ENCODE measurements around the gene USB1.

The USB1 gene

GRCh38 chr16:58000706-58001676 is at the start of gene USB1:
TSS of gene USB1 (plus strand) at chr16:58001407. CDS start at chr16:58001484, 77 bp downstream.
- DNase-seq (ENCODE audit: low spot score), result peak; percentile 95

- DNase-seq (ENCODE audit: low spot score), result no peak
Observed at GRCh38 chr16:57952909-57953308, 48.3 kb upstream of the USB1 start.

- DNase-seq (ENCODE audit: low spot score), result no peak
Observed at GRCh38 chr16:57953857-57954256, 47.4 kb upstream of the USB1 start.

GRCh38 chr16:57955572-57956188 is 45.5 kb upstream of the USB1 start:
- no peak for DNase-seq (ENCODE audit: low spot score)

- DNase-seq (ENCODE audit: low spot score), result no peak
Observed at GRCh38 chr16:57956270-57956808, 44.9 kb upstream of the USB1 start.

GRCh38 chr16:57956924-57957672 is 44.1 kb upstream of the USB1 start:
- DNase-seq (ENCODE audit: low spot score), result no peak

GRCh38 chr16:57957673-57958392 is 43.4 kb upstream of the USB1 start:
- DNase-seq (ENCODE audit: low spot score), result no peak

GRCh38 chr16:57958544-57958943 is 42.7 kb upstream of the USB1 start:
- no peak for DNase-seq (ENCODE audit: low spot score)

GRCh38 chr16:57959121-57959520 is 42.1 kb upstream of the USB1 start:
- no peak for DNase-seq (ENCODE audit: low spot score)

GRCh38 chr16:57959804-57960203 is 41.4 kb upstream of the USB1 start:
- no peak for DNase-seq (ENCODE audit: low spot score)

- no peak for DNase-seq (ENCODE audit: low spot score)
Observed at GRCh38 chr16:57960310-57960709, 40.9 kb upstream of the USB1 start.

- no peak for DNase-seq (ENCODE audit: low spot score)
Observed at GRCh38 chr16:57960826-57961472, 40.3 kb upstream of the USB1 start.

- no peak for DNase-seq (ENCODE audit: low spot score)
Observed at GRCh38 chr16:57961538-57961937, 39.7 kb upstream of the USB1 start.

- no peak for DNase-seq (ENCODE audit: low spot score)
Observed at GRCh38 chr16:57962046-57962445, 39.2 kb upstream of the USB1 start.

- no peak for DNase-seq (ENCODE audit: low spot score)
Observed at GRCh38 chr16:57962756-57963155, 38.5 kb upstream of the USB1 start.

GRCh38 chr16:57964157-57964700 is 37.0 kb upstream of the USB1 start:
- no peak for DNase-seq (ENCODE audit: low spot score)

- DNase-seq (ENCODE audit: low spot score), result no peak
Observed at GRCh38 chr16:57966204-57966771, 34.9 kb upstream of the USB1 start.

- no peak for DNase-seq (ENCODE audit: low spot score)
Observed at GRCh38 chr16:57966986-57967385, 34.2 kb upstream of the USB1 start.

- no peak for DNase-seq (ENCODE audit: low spot score)
Observed at GRCh38 chr16:57967916-57968315, 33.3 kb upstream of the USB1 start.

- no peak for DNase-seq (ENCODE audit: low spot score)
Observed at GRCh38 chr16:57969451-57970123, 31.6 kb upstream of the USB1 start.
